Keratinocyte (primary cell): ENCODE data around the gene APOBR. TPM values are rescaled to one million over a fixed set of nuclear protein-coding genes. Genes with fewer than 3 reads are reported as not detected.

Experiments used
- DNase-seq: peaks from one replicate; pipeline ENCODE4 v3.0.0-alpha.2; 2011; ENCODE audit warnings: low read depth, missing footprints, low spot score
- FAIRE-seq: peaks from 2 replicates; lab custom pipeline; 2011; peaks lifted over from hg19 to GRCh38; lab: Jason Lieb, UNC
- H2AFZ ChIP-seq: 2 replicates; pipeline ENCODE4 v1.6.0; 2012; ENCODE audit warnings: low read length, control low read depth, inconsistent platforms; ENCODE audit not compliant: control insufficient read depth
- H3K27ac ChIP-seq: 2 replicates; pipeline ENCODE4 v1.5.1; 2011; ENCODE audit warnings: low read length; ENCODE audit not compliant: control insufficient read depth, insufficient read depth
- H3K27me3 ChIP-seq: 3 replicates; pipeline ENCODE4 v1.6.0; 2011; ENCODE audit warnings: low read length; ENCODE audit not compliant: control insufficient read depth, insufficient read depth; ENCODE audit errors: extremely low read depth
- H3K36me3 ChIP-seq, 2 experiments: 2 replicates in 1 of 2; 3 replicates in 1 of 2; pipeline ENCODE4 v1.5.1; 2011; ENCODE audit warnings: low read length in 2 of 2, mild to moderate bottlenecking in 1 of 2; ENCODE audit not compliant: control insufficient read depth in 2 of 2, insufficient read depth in 2 of 2; ENCODE audit errors: extremely low read depth in 1 of 2
- H3K4me1 ChIP-seq: 3 replicates; pipeline ENCODE4 v1.5.1; 2011; ENCODE audit warnings: low read length; ENCODE audit not compliant: control insufficient read depth, insufficient read depth; ENCODE audit errors: extremely low read depth
- H3K4me2 ChIP-seq: 3 replicates; pipeline ENCODE4 v1.6.0; 2011; ENCODE audit warnings: low read depth, low read length; ENCODE audit not compliant: control insufficient read depth, insufficient read depth; ENCODE audit errors: extremely low read depth
- H3K4me3 ChIP-seq, 3 experiments: fragments of 200-600 bp in 1 of 3; sonication (generic) in 1 of 3; 2 replicates in 2 of 3; 3 replicates in 1 of 3; pipeline ENCODE4 v1.5.1; 2011 to 2016; ENCODE audit warnings: low read length in 3 of 3, mild to moderate bottlenecking in 3 of 3, control low read depth in 2 of 3, inconsistent platforms in 1 of 3, low read depth in 1 of 3, mixed read lengths in 1 of 3, mixed run types in 1 of 3, moderate library complexity in 1 of 3; ENCODE audit not compliant: control insufficient read depth in 2 of 3, insufficient read depth in 2 of 3; ENCODE audit errors: extremely low read depth in 1 of 3
- H3K79me2 ChIP-seq: 2 replicates; pipeline ENCODE4 v1.6.0; 2012; ENCODE audit warnings: low read length; ENCODE audit not compliant: control insufficient read depth, insufficient read depth
- H3K9ac ChIP-seq: 3 replicates; pipeline ENCODE4 v1.6.0; 2011; ENCODE audit warnings: low read length; ENCODE audit not compliant: control insufficient read depth, insufficient read depth; ENCODE audit errors: extremely low read depth
- H3K9me1 ChIP-seq: 3 replicates; pipeline ENCODE4 v1.6.0; 2011; ENCODE audit warnings: low read length; ENCODE audit not compliant: control insufficient read depth, insufficient read depth; ENCODE audit errors: extremely low read depth
- H3K9me3 ChIP-seq: 2 replicates; pipeline ENCODE4 v1.5.1; 2012; ENCODE audit warnings: low read depth, low read length; ENCODE audit not compliant: control insufficient read depth
- H4K20me1 ChIP-seq: 3 replicates; pipeline ENCODE4 v1.6.0; 2011; ENCODE audit warnings: low read length; ENCODE audit not compliant: control insufficient read depth, insufficient read depth; ENCODE audit errors: extremely low read depth
- EZH2 ChIP-seq: IDR thresholded peaks from one replicate; pipeline ENCODE4 v1.6.1; 2012; ENCODE audit warnings: inconsistent platforms, mild to moderate bottlenecking, low read length, moderate library complexity
- dilution Hi-C: fragments of 300-500 bp; cut with MboI; formaldehyde crosslinking; loops from one replicate; pipeline ENCODE4 v1.7.0; 2020; ENCODE audit warnings: low sequenced_read_pairs; ENCODE audit not compliant: extremely low pct_ligation_motif_present
- polyA plus RNA-seq, 5 experiments: library from polyadenylated mRNA; depleted of rRNA in 3 of 5; stranded (reverse) in 3 of 5; stranded (forward) in 1 of 5; unstranded in 1 of 5; fragments of >200 nt; gene quantifications; 1 replicate in 1 of 5; 2 replicates in 3 of 5; 3 replicates in 1 of 5; pipeline versions ENCODE4 v1.2.1 to v1.2.3, GENCODE V29; 2011 to 2012; ENCODE audit warnings: missing spikeins in 2 of 5, low read depth in 1 of 5, low replicate concordance in 1 of 5
- TF ChIP-seq, protein P1 (sequence below), 3 experiments: IDR thresholded peaks in 1 of 3; conservative IDR thresholded peaks in 1 of 3; optimal IDR thresholded peaks in 1 of 3; 2 replicates in 2 of 3; 3 replicates in 1 of 3; pipeline versions ENCODE3 to v1.5.1; 2011; ENCODE audit warnings: low read length in 3 of 3, mild to moderate bottlenecking in 3 of 3, moderate library complexity in 2 of 3, control low read depth in 1 of 3, inconsistent platforms in 1 of 3; ENCODE audit not compliant: insufficient read depth in 2 of 3; ENCODE audit errors: extremely low read depth in 1 of 3

APOBR gene
- polyA plus RNA-seq, 1 donor (not counting 4 experiments of a cell fraction or from before 2014, with no cell fraction given): 0.04 TPM

DNA sequence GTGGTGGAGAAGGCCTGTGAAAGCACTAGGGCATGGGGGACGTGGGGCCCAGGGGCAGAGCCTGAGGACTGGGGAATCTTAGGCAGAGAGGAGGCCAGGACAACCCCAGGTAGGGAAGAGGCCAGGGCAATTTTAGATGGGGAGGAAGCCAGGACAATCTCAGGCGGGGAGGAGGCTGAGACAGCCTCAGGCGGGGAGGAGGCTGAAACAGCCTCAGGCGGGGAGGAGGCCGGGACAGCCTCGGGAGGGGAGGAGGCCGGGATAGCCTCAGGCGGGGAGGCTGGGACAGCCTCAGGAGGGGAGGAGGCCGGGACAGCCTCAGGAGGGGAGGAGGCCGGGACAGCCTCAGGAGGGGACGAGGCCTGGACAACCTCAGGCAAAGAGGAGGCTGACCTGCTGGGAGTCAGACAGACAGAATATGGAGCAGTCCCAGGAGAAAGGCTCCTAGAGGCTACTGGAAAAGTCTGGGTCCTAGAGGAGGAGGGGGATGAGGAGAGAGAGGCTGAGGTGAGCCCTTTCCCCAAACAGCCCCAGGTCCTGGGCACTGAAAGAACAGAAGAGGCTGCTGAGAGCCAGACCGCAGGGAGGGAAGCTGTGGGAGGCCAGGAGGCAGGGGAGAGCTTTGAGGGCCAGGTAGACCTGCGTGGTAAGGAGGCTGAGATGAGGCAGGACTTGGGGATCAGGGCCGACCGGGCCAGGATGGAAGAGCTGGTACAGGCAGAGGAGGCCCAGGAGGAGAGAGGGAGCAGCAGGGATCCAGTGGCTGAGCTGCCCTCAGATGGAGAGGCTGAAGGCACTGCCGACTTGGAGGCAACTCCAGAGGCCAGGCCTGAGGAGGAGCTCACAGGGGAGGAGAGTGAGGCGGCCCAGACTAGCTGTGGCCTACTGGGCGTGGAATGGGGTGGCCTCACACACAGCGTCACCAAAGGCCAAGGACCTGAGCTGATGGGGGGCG lies 1.6 kb downstream of the APOBR start:
- no peak for FAIRE-seq
- Histone ChIP-seq H3K9me1 (no peaks in the 10 kb centered on the region), H4K20me1 (no peaks in the 10 kb centered on the region), H3K4me2 (no peak overlapping the region), H3K79me2 (no peaks in the 10 kb centered on the region), H3K27ac (no peak overlapping the region), H3K4me3 (no peak overlapping the region), H3K4me1 (peaks cover under 1% of the 10 kb centered on the region), H2AFZ (no peak overlapping the region), H3K27me3 (peaks cover 5% of the 10 kb centered on the region), H3K9me3 (no peaks in the 10 kb centered on the region), H3K9ac (no peak overlapping the region), H3K36me3 (no peaks in the 10 kb centered on the region)
- dilution Hi-C loops: no loop called here
- no peak for TF ChIP-seq EZH2
- TF ChIP-seq, protein P1, sequence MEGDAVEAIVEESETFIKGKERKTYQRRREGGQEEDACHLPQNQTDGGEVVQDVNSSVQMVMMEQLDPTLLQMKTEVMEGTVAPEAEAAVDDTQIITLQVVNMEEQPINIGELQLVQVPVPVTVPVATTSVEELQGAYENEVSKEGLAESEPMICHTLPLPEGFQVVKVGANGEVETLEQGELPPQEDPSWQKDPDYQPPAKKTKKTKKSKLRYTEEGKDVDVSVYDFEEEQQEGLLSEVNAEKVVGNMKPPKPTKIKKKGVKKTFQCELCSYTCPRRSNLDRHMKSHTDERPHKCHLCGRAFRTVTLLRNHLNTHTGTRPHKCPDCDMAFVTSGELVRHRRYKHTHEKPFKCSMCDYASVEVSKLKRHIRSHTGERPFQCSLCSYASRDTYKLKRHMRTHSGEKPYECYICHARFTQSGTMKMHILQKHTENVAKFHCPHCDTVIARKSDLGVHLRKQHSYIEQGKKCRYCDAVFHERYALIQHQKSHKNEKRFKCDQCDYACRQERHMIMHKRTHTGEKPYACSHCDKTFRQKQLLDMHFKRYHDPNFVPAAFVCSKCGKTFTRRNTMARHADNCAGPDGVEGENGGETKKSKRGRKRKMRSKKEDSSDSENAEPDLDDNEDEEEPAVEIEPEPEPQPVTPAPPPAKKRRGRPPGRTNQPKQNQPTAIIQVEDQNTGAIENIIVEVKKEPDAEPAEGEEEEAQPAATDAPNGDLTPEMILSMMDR (optimal IDR thresholded peaks at IDR 0.05 in 1 of 3, IDR thresholded peaks at IDR 0.05 in 1 of 3, conservative IDR thresholded peaks at IDR 0.05 in 1 of 3; ENCODE audit: extremely low read depth in 1 of 3, insufficient read depth in 2 of 3, low read length in 3 of 3): no peak
- no peak for DNase-seq

DNA sequence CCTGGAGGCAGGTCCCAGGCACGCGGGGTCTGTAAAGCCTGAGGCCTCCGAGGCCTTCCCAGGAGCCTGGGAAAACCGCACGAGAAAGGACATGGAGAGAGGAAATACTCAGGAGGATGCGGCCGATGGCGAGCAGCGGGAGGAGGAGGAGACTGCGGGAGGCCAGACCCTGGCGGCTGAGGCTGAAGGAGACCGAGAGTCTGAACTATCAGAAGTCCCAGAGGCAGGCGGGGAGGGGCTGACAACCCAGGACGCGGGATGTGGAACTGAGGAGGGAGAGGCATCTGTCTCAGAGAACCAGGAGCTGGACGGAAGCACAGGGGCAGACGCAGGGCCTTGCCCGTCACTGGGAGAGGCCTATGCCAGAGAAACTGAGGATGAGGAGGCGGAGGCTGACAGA lies 2.4 kb downstream of the APOBR start:
- no peaks in the 10 kb centered on the region for H3K79me2 ChIP-seq
- no peaks in the 10 kb centered on the region for H3K4me1 ChIP-seq
- no peaks in the 10 kb centered on the region for H4K20me1 ChIP-seq
- H3K4me3 ChIP-seq: no peak overlapping the region
- no peak for FAIRE-seq
- H3K9me3 ChIP-seq: no peaks in the 10 kb centered on the region
- no peaks in the 10 kb centered on the region for H3K36me3 ChIP-seq
- H3K9ac ChIP-seq: no peak overlapping the region
- TF ChIP-seq, protein P1 (optimal IDR thresholded peaks at IDR 0.05 in 1 of 3, IDR thresholded peaks at IDR 0.05 in 1 of 3, conservative IDR thresholded peaks at IDR 0.05 in 1 of 3; ENCODE audit: extremely low read depth in 1 of 3, insufficient read depth in 2 of 3, low read length in 3 of 3): no peak
- H2AFZ ChIP-seq: no peak overlapping the region
- no peak overlapping the region for H3K4me2 ChIP-seq
- dilution Hi-C loops: no loop called here
- H3K9me1 ChIP-seq: no peaks in the 10 kb centered on the region
- H3K27ac ChIP-seq: no peak overlapping the region
- H3K27me3 ChIP-seq: peaks cover 5% of the 10 kb centered on the region
- no peak for DNase-seq
